Stimulated activated CD8-positive, alpha-beta memory T cell treated with anti-CD3 and anti-CD28 coated beads, Interleukin-15, amount 100 ng/mL, for 48 hours (primary cell): ENCODE results near the gene MATK.

Experiments
- DNase-seq, 2 donors: peaks; one replicate each; pipeline ENCODE4 v3.0.0-alpha.2; 2020; ENCODE audit warnings: low read depth in 2 of 2

Gene MATK

GRCh38 chr19:3751236-3751635, 34.9 kb downstream of the MATK start:
- DNase-seq: no peak

- no peak for DNase-seq
These were observed 36.0 kb downstream of the MATK start for GRCh38 chr19:3750211-3750610.

- no peak for DNase-seq
These were observed 37.2 kb downstream of the MATK start for GRCh38 chr19:3748965-3749364.

GRCh38 chr19:3746371-3747056, 39.7 kb downstream of the MATK start:
- DNase-seq: no peak

GRCh38 chr19:3745363-3746045, 40.7 kb downstream of the MATK start:
- no peak for DNase-seq

GRCh38 chr19:3743486-3743885, 42.7 kb downstream of the MATK start:
- DNase-seq: no peak

- DNase-seq: no peak
These were observed 45.8 kb downstream of the MATK start for GRCh38 chr19:3740431-3740830.

GRCh38 chr19:3738477-3739220, 47.5 kb downstream of the MATK start:
- DNase-seq: no peak

- DNase-seq: no peak
These were observed 48.5 kb downstream of the MATK start for GRCh38 chr19:3737487-3738205.

- DNase-seq: no peak
These were observed 50.0 kb downstream of the MATK start for GRCh38 chr19:3736106-3736724.

GRCh38 chr19:3734310-3734600, 51.9 kb downstream of the MATK start:
- DNase-seq: no peak

- no peak for DNase-seq
These were observed 52.5 kb downstream of the MATK start for GRCh38 chr19:3733549-3734309.

- DNase-seq: no peak
These were observed 54.1 kb downstream of the MATK start for GRCh38 chr19:3732108-3732507.

GRCh38 chr19:3730457-3730958, 55.7 kb downstream of the MATK start:
- no peak for DNase-seq
